SU-DHL-6 (cell line): Measurements from ENCODE around the gene CISD1.
"Not testable (repeated sequence)": the region's sequence is repeated elsewhere in the genome, so short reads cannot be mapped to it uniquely, and the experiment has no call there.

Experiments
- H2AFZ ChIP-seq: fragments of 200-600 bp; sonication (generic); 2 replicates; pipeline ENCODE4 v1.6.1; 2014; ENCODE audit warnings: low read depth, mild to moderate bottlenecking, moderate library complexity, mixed read lengths, antibody characterized with exemption, low read length; ENCODE audit not compliant: severe bottlenecking
- H3F3A ChIP-seq: fragments of 200-600 bp; shearing (Covaris generic); 2 replicates; pipeline ENCODE4 v1.6.0; 2016; ENCODE audit warnings: antibody characterized with exemption, mild to moderate bottlenecking; ENCODE audit not compliant: insufficient read depth
- H3K27ac ChIP-seq: fragments of 200-600 bp; sonication (generic); 2 replicates; pipeline ENCODE4 v1.5.1; 2016; ENCODE audit warnings: low read depth, mild to moderate bottlenecking, low read length, moderate library complexity, mixed read lengths
- H3K27me3 ChIP-seq: fragments of 200-600 bp; sonication (generic), shearing (Covaris generic); 2 replicates; pipeline ENCODE4 v1.6.0; 2014; ENCODE audit warnings: mild to moderate bottlenecking, low read length
- H3K36me3 ChIP-seq: fragments of 200-600 bp; sonication (generic); 2 replicates; pipeline ENCODE4 v1.6.1; 2014; ENCODE audit warnings: mild to moderate bottlenecking, low read length, mixed read lengths
- H3K4me2 ChIP-seq: fragments of 300-600, 200-600 bp; shearing (Covaris generic), sonication (generic); 2 replicates; pipeline ENCODE4 v1.6.0; 2014; ENCODE audit warnings: low read length, low read depth, mild to moderate bottlenecking; ENCODE audit not compliant: poor library complexity, severe bottlenecking
- H3K4me3 ChIP-seq: fragments of 200-600 bp; sonication (generic); 2 replicates; pipeline ENCODE4 v1.5.1; 2014; ENCODE audit warnings: antibody characterized with exemption, low read length, mild to moderate bottlenecking, mixed read lengths; ENCODE audit not compliant: insufficient read depth, poor library complexity, severe bottlenecking
- H3K79me2 ChIP-seq: fragments of 200-600 bp; sonication (generic); 2 replicates; pipeline ENCODE4 v1.6.1; 2014; ENCODE audit warnings: mild to moderate bottlenecking, low read length, moderate library complexity; ENCODE audit not compliant: insufficient read depth
- H3K9ac ChIP-seq: fragments of 200-600 bp; sonication (generic); 2 replicates; pipeline ENCODE4 v1.7.0; 2014; ENCODE audit warnings: mild to moderate bottlenecking, low read length
- H3K9me2 ChIP-seq: fragments of 200-600 bp; sonication (generic); replicated peaks from 2 replicates; pipeline ENCODE4 v1.6.1; 2014; ENCODE audit warnings: low read length; ENCODE audit not compliant: insufficient read depth
- H3K9me3 ChIP-seq: fragments of 200-600 bp; sonication (generic); 2 replicates; pipeline ENCODE4 v1.6.1; 2014; ENCODE audit warnings: low read length, mixed read lengths; ENCODE audit not compliant: insufficient read depth
- H4K20me1 ChIP-seq: fragments of 200-600 bp; sonication (generic); 2 replicates; pipeline ENCODE4 v1.6.1; 2014; ENCODE audit warnings: low read depth, mild to moderate bottlenecking, antibody characterized with exemption, low read length, moderate library complexity, mixed read lengths
- CTCF ChIP-seq: fragments of 200-600 bp; sonication (generic); IDR thresholded peaks from one replicate; pipeline ENCODE4 v1.5.1; 2017; ENCODE audit warnings: antibody characterized with exemption, mild to moderate bottlenecking, low read length, moderate library complexity; ENCODE audit not compliant: insufficient read depth, poor library complexity, severe bottlenecking
- EZH2phosphoT487 ChIP-seq: fragments of 200-600 bp; sonication (generic), shearing (Covaris generic); conservative IDR thresholded peaks from 2 replicates; pipeline ENCODE4 v1.6.1; 2018; ENCODE audit warnings: mild to moderate bottlenecking, antibody characterized with exemption, low read length, moderate library complexity, mixed read lengths

CISD1 gene

GRCh38 chr10:58253184-58253583, 15.8 kb upstream of the CISD1 start:
- TF ChIP-seq CTCF: no peak
- TF ChIP-seq EZH2phosphoT487: no peak
- Histone ChIP-seq H2AFZ (no peak overlapping the region), H3K9ac (no peak overlapping the region), H3K36me3 (peaks cover 7% of the 10 kb centered on the region; the same call in 1 of the 2 replicates), H3K9me2 (no peaks in the 10 kb centered on the region), H3K27ac (no peak overlapping the region), H4K20me1 (no peaks in the 10 kb centered on the region), H3K4me3 (no peak overlapping the region), H3K4me2 (no peak overlapping the region), H3K9me3 (no peaks in the 10 kb centered on the region; the same call in 1 of the 2 replicates), H3K79me2 (peaks cover 60% of the 10 kb centered on the region), H3K27me3 (no peaks in the 10 kb centered on the region), H3F3A (no peaks in the 10 kb centered on the region)

GRCh38 chr10:58254644-58255043, 14.3 kb upstream of the CISD1 start:
- Histone ChIP-seq H3K27ac (no peak overlapping the region), H2AFZ (no peak overlapping the region), H3F3A (no peaks in the 10 kb centered on the region), H3K9me2 (no peaks in the 10 kb centered on the region), H3K4me3 (no peak overlapping the region), H3K9me3 (no peaks in the 10 kb centered on the region; the same call in 1 of the 2 replicates), H4K20me1 (peaks cover 8% of the 10 kb centered on the region; the same call in 1 of the 2 replicates), H3K36me3 (peaks cover 9% of the 10 kb centered on the region; the same call in 1 of the 2 replicates), H3K79me2 (peaks cover 65% of the 10 kb centered on the region), H3K27me3 (no peaks in the 10 kb centered on the region), H3K9ac (no peak overlapping the region), H3K4me2 (no peak overlapping the region)
- no peak for TF ChIP-seq CTCF
- TF ChIP-seq EZH2phosphoT487: no peak

GRCh38 chr10:58256013-58256780, 12.8 kb upstream of the CISD1 start:
- H2AFZ ChIP-seq, H3K9ac ChIP-seq, H3K4me2 ChIP-seq, H3F3A ChIP-seq, H3K27me3 ChIP-seq, H3K9me3 ChIP-seq, H3K4me3 ChIP-seq, H3K9me2 ChIP-seq, H3K36me3 ChIP-seq, H3K27ac ChIP-seq: not testable (repeated sequence)
- Histone ChIP-seq H4K20me1 (peaks cover 17% of the 10 kb centered on the region; the same call in 1 of the 2 replicates), H3K79me2 (peaks cover 75% of the 10 kb centered on the region)
